Stimulated activated CD4-positive, alpha-beta T cell treated with anti-CD3 and anti-CD28 coated beads, Interleukin-1b, Interleukin-23, amount 100 ng/mL, for 1 hour (primary cell): ENCODE results near the gene PCDH9.
"Not testable (repeated sequence)": the region's sequence is repeated elsewhere in the genome, so short reads cannot be mapped to it uniquely, and the experiment has no call there.

ENCODE experiments used
- DNase-seq, 2 donors: peaks; one replicate each; pipeline ENCODE4 v3.0.0-alpha.2; 2020; ENCODE audit warnings: low read depth in 2 of 2

The PCDH9 gene

GRCh38 chr13:66765559-66765958 lies 464.6 kb downstream of the PCDH9 start:
- no peak for DNase-seq

GRCh38 chr13:66760678-66761077 lies 469.5 kb downstream of the PCDH9 start:
- not testable (repeated sequence) for DNase-seq

GRCh38 chr13:66759919-66760318 lies 470.2 kb downstream of the PCDH9 start:
- no peak for DNase-seq

- no peak for DNase-seq
Observed at GRCh38 chr13:66751691-66752090, 478.4 kb downstream of the PCDH9 start.

- DNase-seq, result no peak
Observed at GRCh38 chr13:66748712-66749111, 481.4 kb downstream of the PCDH9 start.

- no peak for DNase-seq
Observed at GRCh38 chr13:66745307-66745706, 484.8 kb downstream of the PCDH9 start.

GRCh38 chr13:66723576-66723975 lies 506.6 kb downstream of the PCDH9 start:
- no peak for DNase-seq

GRCh38 chr13:66716538-66716937 lies 513.6 kb downstream of the PCDH9 start:
- no peak for DNase-seq

- DNase-seq, result no peak
Observed at GRCh38 chr13:66714795-66715194, 515.3 kb downstream of the PCDH9 start.

- no peak for DNase-seq
Observed at GRCh38 chr13:66704110-66704509, 526.0 kb downstream of the PCDH9 start.

- DNase-seq, result no peak
Observed at GRCh38 chr13:66703597-66703996, 526.5 kb downstream of the PCDH9 start.

GRCh38 chr13:66700117-66700601 lies 530.0 kb downstream of the PCDH9 start:
- DNase-seq, result no peak

GRCh38 chr13:66693656-66694055 lies 536.5 kb downstream of the PCDH9 start:
- no peak for DNase-seq

GRCh38 chr13:66691149-66691548 lies 539.0 kb downstream of the PCDH9 start:
- no peak for DNase-seq

- DNase-seq, result no peak
Observed at GRCh38 chr13:66689628-66690027, 540.5 kb downstream of the PCDH9 start.

- no peak for DNase-seq
Observed at GRCh38 chr13:66689037-66689619, 541.0 kb downstream of the PCDH9 start.

- DNase-seq, result no peak
Observed at GRCh38 chr13:66681403-66681802, 548.7 kb downstream of the PCDH9 start.

GRCh38 chr13:66680031-66680430 lies 550.1 kb downstream of the PCDH9 start:
- no peak for DNase-seq

GRCh38 chr13:66675620-66676019 lies 554.5 kb downstream of the PCDH9 start:
- DNase-seq, result no peak

GRCh38 chr13:66673401-66673800 lies 556.7 kb downstream of the PCDH9 start:
- DNase-seq, result no peak

- no peak for DNase-seq
Observed at GRCh38 chr13:66665991-66666390, 564.1 kb downstream of the PCDH9 start.

GRCh38 chr13:66663711-66664110 lies 566.4 kb downstream of the PCDH9 start:
- DNase-seq, result no peak

GRCh38 chr13:66663206-66663605 lies 566.9 kb downstream of the PCDH9 start:
- no peak for DNase-seq

- no peak for DNase-seq
Observed at GRCh38 chr13:66661336-66661735, 568.8 kb downstream of the PCDH9 start.
